ENCODE data around the gene MSI2.

Gene MSI2

DNA sequence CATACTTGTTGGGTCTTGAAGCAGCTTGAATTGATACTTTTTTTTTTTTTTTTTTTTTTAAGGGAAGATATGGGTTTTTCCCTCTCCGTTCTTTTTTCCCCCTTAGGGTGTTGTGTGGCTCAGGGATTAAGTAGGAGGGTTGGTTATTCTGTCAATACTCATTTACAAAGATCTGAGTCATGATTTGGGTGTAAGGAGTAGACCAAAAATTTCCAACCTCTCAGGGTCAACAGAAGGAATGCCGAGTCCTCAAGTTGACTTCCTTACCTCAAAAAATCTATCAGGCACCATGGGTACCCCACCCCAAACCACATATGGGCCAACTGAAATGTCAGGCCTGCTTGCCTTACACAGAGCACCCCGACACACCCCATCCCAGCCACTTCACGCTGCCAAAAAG is 258.3 kb downstream of the MSI2 start:
- no peaks in the 10 kb centered on the region for H3F3A ChIP-seq (ENCODE audit: insufficient read depth)
- H2AFZ ChIP-seq (ENCODE audit: low read depth, low read length, severe bottlenecking): no peak overlapping the region
- H3K79me2 ChIP-seq (ENCODE audit: insufficient read depth, low read length): peaks cover 15% of the 10 kb centered on the region
- no peak overlapping the region for H3K9ac ChIP-seq (ENCODE audit: low read length)
- H3K9me3 ChIP-seq (ENCODE audit: insufficient read depth, low read length): no peaks in the 10 kb centered on the region
- H3K4me2 ChIP-seq (ENCODE audit: low read depth, low read length, poor library complexity, severe bottlenecking): no peak overlapping the region
- H3K36me3 ChIP-seq (ENCODE audit: low read length): no peaks in the 10 kb centered on the region
- no peak overlapping the region for H3K4me3 ChIP-seq (ENCODE audit: insufficient read depth, low read length, poor library complexity, severe bottlenecking)
- TF ChIP-seq, protein P1, sequence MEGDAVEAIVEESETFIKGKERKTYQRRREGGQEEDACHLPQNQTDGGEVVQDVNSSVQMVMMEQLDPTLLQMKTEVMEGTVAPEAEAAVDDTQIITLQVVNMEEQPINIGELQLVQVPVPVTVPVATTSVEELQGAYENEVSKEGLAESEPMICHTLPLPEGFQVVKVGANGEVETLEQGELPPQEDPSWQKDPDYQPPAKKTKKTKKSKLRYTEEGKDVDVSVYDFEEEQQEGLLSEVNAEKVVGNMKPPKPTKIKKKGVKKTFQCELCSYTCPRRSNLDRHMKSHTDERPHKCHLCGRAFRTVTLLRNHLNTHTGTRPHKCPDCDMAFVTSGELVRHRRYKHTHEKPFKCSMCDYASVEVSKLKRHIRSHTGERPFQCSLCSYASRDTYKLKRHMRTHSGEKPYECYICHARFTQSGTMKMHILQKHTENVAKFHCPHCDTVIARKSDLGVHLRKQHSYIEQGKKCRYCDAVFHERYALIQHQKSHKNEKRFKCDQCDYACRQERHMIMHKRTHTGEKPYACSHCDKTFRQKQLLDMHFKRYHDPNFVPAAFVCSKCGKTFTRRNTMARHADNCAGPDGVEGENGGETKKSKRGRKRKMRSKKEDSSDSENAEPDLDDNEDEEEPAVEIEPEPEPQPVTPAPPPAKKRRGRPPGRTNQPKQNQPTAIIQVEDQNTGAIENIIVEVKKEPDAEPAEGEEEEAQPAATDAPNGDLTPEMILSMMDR (IDR thresholded peaks at IDR 0.05; ENCODE audit: insufficient read depth, low read length, poor library complexity, severe bottlenecking): no peak
- no peak for TF ChIP-seq EZH2phosphoT487 (conservative IDR thresholded peaks at IDR 0.05; ENCODE audit: low read length)
- H3K27me3 ChIP-seq (ENCODE audit: low read length): no peaks in the 10 kb centered on the region
- no peaks in the 10 kb centered on the region; the same call in 1 of the 2 replicates for H4K20me1 ChIP-seq (ENCODE audit: low read depth, low read length)
- H3K9me2 ChIP-seq (replicated peaks; ENCODE audit: insufficient read depth, low read length): no peaks in the 10 kb centered on the region
- no peak overlapping the region for H3K27ac ChIP-seq (ENCODE audit: low read depth, low read length)

DNA sequence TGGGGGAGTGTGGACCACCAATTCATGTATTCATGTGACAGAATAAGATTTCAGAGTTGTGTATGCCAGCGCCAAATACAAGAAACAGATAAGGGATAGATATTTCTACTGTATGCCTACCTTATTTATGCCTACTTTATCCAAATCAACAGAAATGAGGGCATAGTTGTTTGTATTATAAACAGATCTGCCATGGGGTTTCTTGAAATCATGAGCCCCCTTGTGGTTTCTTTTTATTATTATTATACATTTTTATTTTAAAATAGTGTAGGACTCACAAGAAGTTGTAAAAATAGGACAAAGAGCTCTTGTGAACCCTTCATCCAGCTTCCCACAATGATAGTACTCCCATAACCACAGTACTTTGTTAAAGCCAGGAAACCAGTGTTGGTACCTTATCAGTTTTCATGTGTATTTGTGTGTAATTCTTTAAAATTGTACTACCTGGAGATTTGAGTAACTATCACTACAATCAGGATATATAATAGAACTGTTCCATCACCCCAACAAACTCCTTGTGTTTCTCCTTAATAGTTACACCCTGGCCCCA is 259.4 kb downstream of the MSI2 start:
- H3K36me3 ChIP-seq (ENCODE audit: low read length): no peaks in the 10 kb centered on the region
- peaks cover 9% of the 10 kb centered on the region; the same call in 1 of the 2 replicates for H3K79me2 ChIP-seq (ENCODE audit: insufficient read depth, low read length)

DNA sequence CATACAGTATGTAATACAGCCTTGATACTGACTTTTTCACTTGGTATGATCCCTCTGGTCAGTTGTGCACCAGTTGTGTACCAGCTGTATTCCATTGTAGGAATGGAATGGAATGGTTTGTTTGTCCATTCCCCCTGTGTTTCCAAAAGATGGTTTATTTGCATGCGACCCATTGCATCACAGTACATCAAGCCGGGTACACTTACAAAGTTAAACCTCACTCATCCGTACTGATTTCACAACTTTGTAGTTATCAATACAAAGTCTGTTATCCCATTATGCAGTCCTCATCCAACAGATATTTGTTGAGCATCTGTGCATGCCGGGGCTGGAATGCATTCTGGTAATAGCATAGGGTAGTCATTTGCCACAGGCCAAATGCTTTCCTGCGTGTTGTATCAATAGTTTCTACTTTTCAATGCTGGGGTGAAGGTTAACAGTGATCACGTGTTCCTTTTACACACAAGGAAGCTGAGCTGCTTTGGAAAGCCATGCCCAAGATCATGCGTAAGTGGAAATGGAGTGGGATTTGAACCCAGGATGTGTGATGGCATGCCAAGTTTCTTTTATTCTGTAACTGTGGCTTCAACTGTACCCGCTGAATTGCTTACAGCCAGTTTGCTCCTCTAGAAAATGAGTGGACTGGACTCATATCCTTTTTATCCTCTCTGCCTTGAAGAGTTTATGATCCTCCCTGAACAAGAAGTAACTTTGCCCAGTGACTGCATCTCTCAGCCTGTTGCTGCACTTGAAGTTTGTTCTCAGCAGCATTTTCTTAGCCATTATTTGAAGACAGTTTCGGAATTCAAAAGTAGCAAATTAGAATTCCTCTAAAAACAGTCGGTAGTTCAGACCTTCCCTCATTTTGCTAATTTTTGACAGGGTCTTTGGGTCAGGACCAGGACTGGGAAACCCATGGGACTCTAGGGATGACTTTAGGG is 260.2 kb downstream of the MSI2 start:
- no peak overlapping the region for H3K9ac ChIP-seq (ENCODE audit: low read length)
- no peaks in the 10 kb centered on the region for H3K36me3 ChIP-seq (ENCODE audit: low read length)
- no peak overlapping the region for H3K4me2 ChIP-seq (ENCODE audit: low read depth, low read length, poor library complexity, severe bottlenecking)
- TF ChIP-seq, protein P1 (IDR thresholded peaks at IDR 0.05; ENCODE audit: insufficient read depth, low read length, poor library complexity, severe bottlenecking): no peak
- no peak for TF ChIP-seq EZH2phosphoT487 (conservative IDR thresholded peaks at IDR 0.05; ENCODE audit: low read length)
- H3F3A ChIP-seq (ENCODE audit: insufficient read depth): no peaks in the 10 kb centered on the region
- no peaks in the 10 kb centered on the region; the same call in 1 of the 2 replicates for H4K20me1 ChIP-seq (ENCODE audit: low read depth, low read length)
- H3K4me3 ChIP-seq (ENCODE audit: insufficient read depth, low read length, poor library complexity, severe bottlenecking): no peak overlapping the region
- H3K27ac ChIP-seq (ENCODE audit: low read depth, low read length): no peak overlapping the region
- H2AFZ ChIP-seq (ENCODE audit: low read depth, low read length, severe bottlenecking): no peak overlapping the region
- no peaks in the 10 kb centered on the region for H3K9me2 ChIP-seq (replicated peaks; ENCODE audit: insufficient read depth, low read length)
- no peaks in the 10 kb centered on the region for H3K27me3 ChIP-seq (ENCODE audit: low read length)
- no peaks in the 10 kb centered on the region for H3K9me3 ChIP-seq (ENCODE audit: insufficient read depth, low read length)
- peaks cover 9% of the 10 kb centered on the region; the same call in 1 of the 2 replicates for H3K79me2 ChIP-seq (ENCODE audit: insufficient read depth, low read length)

More for the DNA sequence above, 259.4 kb downstream of the MSI2 start:
- Histone ChIP-seq H3K9me2 (replicated peaks; ENCODE audit: insufficient read depth, low read length) (no peaks in the 10 kb centered on the region), H3F3A (ENCODE audit: insufficient read depth) (no peaks in the 10 kb centered on the region), H3K27ac (ENCODE audit: low read depth, low read length) (no peak overlapping the region), H3K4me2 (ENCODE audit: low read depth, low read length, poor library complexity, severe bottlenecking) (no peak overlapping the region), H3K9me3 (ENCODE audit: insufficient read depth, low read length) (no peaks in the 10 kb centered on the region), H3K4me3 (ENCODE audit: insufficient read depth, low read length, poor library complexity, severe bottlenecking) (no peak overlapping the region), H3K27me3 (ENCODE audit: low read length) (no peaks in the 10 kb centered on the region), H2AFZ (ENCODE audit: low read depth, low read length, severe bottlenecking) (no peak overlapping the region), H3K9ac (ENCODE audit: low read length) (no peak overlapping the region), H4K20me1 (ENCODE audit: low read depth, low read length) (no peaks in the 10 kb centered on the region; the same call in 1 of the 2 replicates)
- no peak for TF ChIP-seq EZH2phosphoT487 (conservative IDR thresholded peaks at IDR 0.05; ENCODE audit: low read length)
- TF ChIP-seq, protein P1 (IDR thresholded peaks at IDR 0.05; ENCODE audit: insufficient read depth, low read length, poor library complexity, severe bottlenecking): no peak

Measured in SU-DHL-6 (cell line).